ENCODE measurements around the gene KRT85.

GRCh38 chr12:52363111-52363679, 4.1 kb downstream of the KRT85 start:
- no peak for TF ChIP-seq CTCF (IDR thresholded peaks at IDR 0.05)
- no peak for TF ChIP-seq ZFX (IDR thresholded peaks at IDR 0.05; ENCODE audit: borderline replicate concordance)

All from 22Rv1 (cell line).